Subcutaneous abdominal adipose tissue (tissue), 5 donors: ENCODE measurements around the gene SLX9.

ENCODE experiments used
- H3K27ac ChIP-seq: one replicate; pipeline ENCODE4 v1.7.0; 2013; ENCODE audit warnings: low read depth, mild to moderate bottlenecking, inconsistent platforms, low read length, moderate library complexity
- H3K27me3 ChIP-seq, 5 donors: one replicate each; pipeline ENCODE4 v1.7.0; 2013; ENCODE audit warnings: low read length in 5 of 5, inconsistent platforms in 1 of 5; ENCODE audit not compliant: control insufficient read depth in 5 of 5, insufficient read depth in 4 of 5
- H3K36me3 ChIP-seq, 5 donors: one replicate each; pipeline ENCODE4 v1.7.0; 2013; ENCODE audit warnings: low read length in 5 of 5; ENCODE audit not compliant: control insufficient read depth in 5 of 5, insufficient read depth in 5 of 5
- H3K4me1 ChIP-seq, 5 donors: one replicate each; pipeline ENCODE4 v1.7.0; 2013; ENCODE audit warnings: low read length in 5 of 5, mild to moderate bottlenecking in 3 of 5, moderate library complexity in 1 of 5; ENCODE audit not compliant: control insufficient read depth in 5 of 5, insufficient read depth in 5 of 5
- H3K4me3 ChIP-seq, 5 donors: one replicate each; pipeline ENCODE4 v1.7.0; 2013; ENCODE audit warnings: low read length in 5 of 5, low read depth in 1 of 5
- H3K9ac ChIP-seq, 5 donors: one replicate each; pipeline ENCODE4 v1.7.0; 2013; ENCODE audit warnings: low read length in 5 of 5, mild to moderate bottlenecking in 4 of 5, moderate library complexity in 3 of 5
- H3K9me3 ChIP-seq, 5 donors: one replicate each; pipeline ENCODE4 v1.7.0; 2013; ENCODE audit warnings: low read length in 5 of 5; ENCODE audit not compliant: control insufficient read depth in 5 of 5
- donor health status: healthy.
- donor health status: healthy.
- donor health status: healthy.
- donor health status: healthy.
- donor health status: healthy.

SLX9 gene

GRCh38 chr21:44957901-44958451, 18.1 kb downstream of the SLX9 start:
- Histone ChIP-seq H3K9ac (peak overlapping the region in 1 of 5 donors; percentile 66), H3K27me3 (no peaks in the 10 kb centered on the region), H3K4me1 (peaks cover 2 to 55% (median 33%) of the 10 kb centered on the region in 5 donors), H3K9me3 (no peaks in the 10 kb centered on the region), H3K4me3 (peak overlapping the region in 3 of 5 donors; percentile 6 to 43 (median 36)), H3K27ac (peak overlapping the region; percentile 67), H3K36me3 (peaks cover 0 to 44% (median 9%) of the 10 kb centered on the region in 5 donors)

GRCh38 chr21:44958471-44959191, 18.8 kb downstream of the SLX9 start:
- Histone ChIP-seq H3K9ac (peak overlapping the region in 1 of 5 donors; percentile 66), H3K4me1 (peaks cover 2 to 56% (median 33%) of the 10 kb centered on the region in 5 donors), H3K27me3 (no peaks in the 10 kb centered on the region), H3K4me3 (peak overlapping the region; percentile 24 to 46 (median 36)), H3K27ac (peak overlapping the region; percentile 67), H3K36me3 (peaks cover 0 to 42% (median 9%) of the 10 kb centered on the region in 5 donors), H3K9me3 (no peaks in the 10 kb centered on the region)

- Histone ChIP-seq H3K36me3 (peaks cover 0 to 33% (median 9%) of the 10 kb centered on the region in 5 donors), H3K9me3 (no peaks in the 10 kb centered on the region), H3K9ac (peak overlapping the region in 1 of 5 donors; percentile 16), H3K27ac (peak overlapping the region; percentile 67), H3K4me1 (peaks cover 2 to 56% (median 33%) of the 10 kb centered on the region in 5 donors), H3K27me3 (no peaks in the 10 kb centered on the region), H3K4me3 (peak overlapping the region in 2 of 5 donors; percentile 14 to 46)
Observed at GRCh38 chr21:44959376-44960091, 19.7 kb downstream of the SLX9 start.

GRCh38 chr21:44960141-44961092, 20.6 kb downstream of the SLX9 start:
- no peaks in the 10 kb centered on the region for H3K9me3 ChIP-seq
- peaks cover 0 to 32% (median 9%) of the 10 kb centered on the region in 5 donors for H3K36me3 ChIP-seq
- H3K27ac ChIP-seq, result no peak overlapping the region
- peaks cover 2 to 54% (median 35%) of the 10 kb centered on the region in 5 donors for H3K4me1 ChIP-seq
- no peak overlapping the region for H3K9ac ChIP-seq
- H3K4me3 ChIP-seq, result no peak overlapping the region
- H3K27me3 ChIP-seq, result no peaks in the 10 kb centered on the region

GRCh38 chr21:44962403-44962966, 22.7 kb downstream of the SLX9 start:
- H3K27ac ChIP-seq, result no peak overlapping the region
- no peak overlapping the region for H3K4me3 ChIP-seq
- H3K36me3 ChIP-seq, result peaks cover 0 to 19% (median 4%) of the 10 kb centered on the region in 5 donors
- H3K27me3 ChIP-seq, result no peaks in the 10 kb centered on the region
- H3K4me1 ChIP-seq, result peaks cover 2 to 65% (median 53%) of the 10 kb centered on the region in 5 donors
- no peak overlapping the region for H3K9ac ChIP-seq
- no peaks in the 10 kb centered on the region for H3K9me3 ChIP-seq

- Histone ChIP-seq H3K9me3 (no peaks in the 10 kb centered on the region), H3K27ac (no peak overlapping the region), H3K36me3 (peaks cover 0 to 24% (median 10%) of the 10 kb centered on the region in 5 donors), H3K9ac (no peak overlapping the region), H3K27me3 (no peaks in the 10 kb centered on the region), H3K4me1 (peaks cover 3 to 63% (median 41%) of the 10 kb centered on the region in 5 donors), H3K4me3 (no peak overlapping the region)
Observed at GRCh38 chr21:44964381-44964780, 24.6 kb downstream of the SLX9 start.

- Histone ChIP-seq H3K9ac (no peak overlapping the region), H3K27me3 (no peaks in the 10 kb centered on the region), H3K4me3 (no peak overlapping the region), H3K9me3 (no peaks in the 10 kb centered on the region), H3K4me1 (peaks cover 1 to 60% (median 36%) of the 10 kb centered on the region in 5 donors), H3K36me3 (peaks cover 0 to 25% (median 12%) of the 10 kb centered on the region in 5 donors), H3K27ac (no peak overlapping the region)
Observed at GRCh38 chr21:44965251-44966022, 25.6 kb downstream of the SLX9 start.

GRCh38 chr21:44966135-44967081, 26.6 kb downstream of the SLX9 start:
- peak overlapping the region; percentile 41 for H3K27ac ChIP-seq
- peak overlapping the region in 1 of 5 donors; percentile 52 for H3K9ac ChIP-seq
- H3K4me1 ChIP-seq, result peaks cover 1 to 60% (median 36%) of the 10 kb centered on the region in 5 donors
- no peaks in the 10 kb centered on the region for H3K27me3 ChIP-seq
- H3K9me3 ChIP-seq, result no peaks in the 10 kb centered on the region
- H3K36me3 ChIP-seq, result peaks cover 0 to 19% (median 11%) of the 10 kb centered on the region in 5 donors
- no peak overlapping the region for H3K4me3 ChIP-seq
